Hepatocyte (in vitro differentiated cells): Measurements from ENCODE around the gene COL24A1. TPM values are rescaled to one million over a fixed set of nuclear protein-coding genes. Genes with fewer than 3 reads are reported as not detected.

Experiments
- DNase-seq: peaks from one replicate; pipeline ENCODE4 v3.0.0-alpha.2; 2016; ENCODE audit warnings: low spot score
- H2AFZ ChIP-seq: fragments of 200-600 bp; sonication (generic); 2 replicates; pipeline ENCODE4 v1.6.0; 2016; ENCODE audit warnings: antibody characterized with exemption, mild to moderate bottlenecking
- H3K27ac ChIP-seq: fragments of 200-600 bp; sonication (generic); 2 replicates; pipeline ENCODE4 v1.5.1; 2016; ENCODE audit warnings: mild to moderate bottlenecking
- H3K27me3 ChIP-seq: fragments of 200-600 bp; sonication (generic); 2 replicates; pipeline ENCODE4 v1.6.1; 2016
- H3K36me3 ChIP-seq: fragments of 200-600 bp; sonication (generic); replicated peaks from 2 replicates; pipeline ENCODE4 v1.5.1; 2016; ENCODE audit warnings: low read depth; ENCODE audit not compliant: insufficient read depth
- H3K4me1 ChIP-seq: fragments of 200-600 bp; sonication (generic); 2 replicates; pipeline ENCODE4 v1.5.1; 2016; ENCODE audit warnings: mild to moderate bottlenecking, moderate library complexity; ENCODE audit not compliant: insufficient read depth
- H3K4me2 ChIP-seq: fragments of 200-600 bp; sonication (generic); 2 replicates; pipeline ENCODE4 v1.6.0; 2016
- H3K4me3 ChIP-seq: fragments of 200-600 bp; sonication (generic); 2 replicates; pipeline ENCODE4 v1.5.1; 2016; ENCODE audit warnings: mild to moderate bottlenecking
- H3K79me2 ChIP-seq: fragments of 200-600 bp; sonication (generic); 2 replicates; pipeline ENCODE4 v1.6.0; 2017; ENCODE audit warnings: mild to moderate bottlenecking
- H3K9me2 ChIP-seq: fragments of 200-600 bp; sonication (generic); replicated peaks from 2 replicates; pipeline ENCODE4 v1.6.0; 2017; ENCODE audit warnings: mild to moderate bottlenecking; ENCODE audit not compliant: insufficient read depth
- H3K9me3 ChIP-seq: fragments of 200-600 bp; sonication (generic); 2 replicates; pipeline ENCODE4 v1.5.1; 2016; ENCODE audit warnings: low read depth, mild to moderate bottlenecking
- H4K20me1 ChIP-seq: fragments of 200-600 bp; sonication (generic); 2 replicates; pipeline ENCODE4 v1.6.0; 2016; ENCODE audit warnings: mild to moderate bottlenecking; ENCODE audit not compliant: insufficient read depth, poor library complexity, severe bottlenecking
- CTCF ChIP-seq: fragments of 200-600 bp; sonication (generic); IDR thresholded peaks from 2 replicates; pipeline ENCODE4 v1.5.1; 2016; ENCODE audit warnings: antibody characterized with exemption, mild to moderate bottlenecking; ENCODE audit not compliant: poor library complexity
- EZH2 ChIP-seq: fragments of 200-600 bp; sonication (generic); IDR thresholded peaks from 2 replicates; pipeline ENCODE4 v1.6.1; 2016; ENCODE audit warnings: antibody characterized with exemption, mild to moderate bottlenecking, borderline replicate concordance
- EZH2phosphoT487 ChIP-seq: fragments of 200-600 bp; sonication (generic); IDR thresholded peaks from one replicate; pipeline ENCODE4 v1.6.1; 2018; ENCODE audit warnings: antibody characterized with exemption, mild to moderate bottlenecking, low read depth, moderate library complexity; ENCODE audit not compliant: unreplicated experiment, severe bottlenecking
- WGBS: methylation state at CpG from one replicate; pipeline ENCODE4 v1.1.6; 2016; ENCODE audit warnings: low lambda C conversion rate; ENCODE audit errors: missing lambda C conversion rate; 5-methylcytosine and 5-hydroxymethylcytosine counted together
- polyA plus RNA-seq: library from polyadenylated mRNA; unstranded; fragments of >200 nt; fragmentation: Nextera tagmentation; extraction: Ambion mirVana; gene quantifications from 2 replicates; pipeline ENCODE4 v1.2.1, GENCODE V29; 2016
- total RNA-seq: library from RNA; depleted of rRNA; stranded (reverse); fragments of >200 nt; gene quantifications from 2 replicates; pipeline ENCODE4 v1.2.3, GENCODE V29; 2014

The COL24A1 gene
- total and polyA plus RNA-seq, 2 experiments from 2014 or later, result 2.4 to 2.7 TPM

- Histone ChIP-seq H3K4me3 (no peak overlapping the region), H3K4me1 (no peaks in the 10 kb centered on the region), H3K4me2 (no peak overlapping the region), H3K27me3 (no peaks in the 10 kb centered on the region), H2AFZ (no peak overlapping the region), H4K20me1 (no peaks in the 10 kb centered on the region), H3K9me2 (no peaks in the 10 kb centered on the region), H3K36me3 (no peaks in the 10 kb centered on the region), H3K9me3 (no peaks in the 10 kb centered on the region), H3K27ac (no peak overlapping the region), H3K79me2 (no peaks in the 10 kb centered on the region)
- DNase-seq, result no peak
- TF ChIP-seq EZH2, result no peak
- TF ChIP-seq CTCF, result peak; percentile 27
- no peak for TF ChIP-seq EZH2phosphoT487
- 43% methylated on average over 1 of the region's 1 CpG for WGBS
Measured at GRCh38 chr1:86169625-86170024, 13.1 kb upstream of the COL24A1 start.

GRCh38 chr1:86159800-86160199 is 3.2 kb upstream of the COL24A1 start:
- Histone ChIP-seq H3K36me3 (no peaks in the 10 kb centered on the region), H3K4me2 (no peak overlapping the region), H4K20me1 (no peaks in the 10 kb centered on the region), H3K9me2 (no peaks in the 10 kb centered on the region), H3K79me2 (no peaks in the 10 kb centered on the region), H3K27ac (no peak overlapping the region), H3K9me3 (no peaks in the 10 kb centered on the region), H3K27me3 (peaks cover 27% of the 10 kb centered on the region), H3K4me3 (no peak overlapping the region), H2AFZ (no peak overlapping the region), H3K4me1 (peaks cover 16% of the 10 kb centered on the region)
- TF ChIP-seq EZH2phosphoT487, result no peak
- TF ChIP-seq CTCF, result no peak
- TF ChIP-seq EZH2, result no peak
- WGBS, result 85% methylated on average over 3 of the region's 3 CpGs
- no peak for DNase-seq

GRCh38 chr1:86155807-86156565 is 586 bp downstream of the COL24A1 start:
- WGBS, result 3% methylated on average over 40 of the region's 40 CpGs
- H3K36me3 ChIP-seq, result no peaks in the 10 kb centered on the region
- no peaks in the 10 kb centered on the region for H3K79me2 ChIP-seq
- peaks cover 21% of the 10 kb centered on the region for H3K4me1 ChIP-seq
- peak overlapping the region; percentile 69 for H3K27ac ChIP-seq
- TF ChIP-seq CTCF (no peak), EZH2 (no peak), EZH2phosphoT487 (no peak)
- no peaks in the 10 kb centered on the region for H3K9me2 ChIP-seq
- no peaks in the 10 kb centered on the region for H3K9me3 ChIP-seq
- peaks cover 35% of the 10 kb centered on the region for H3K27me3 ChIP-seq
- DNase-seq, result peak; percentile 54
- H4K20me1 ChIP-seq, result no peaks in the 10 kb centered on the region
- peak overlapping the region; percentile 85 for H3K4me2 ChIP-seq
- peak overlapping the region; percentile 13 for H3K4me3 ChIP-seq
- peak overlapping the region; percentile 15 for H2AFZ ChIP-seq
